ENCODE measurements around the gene PKP3.
"Not testable (repeated sequence)": the region's sequence is repeated elsewhere in the genome, so short reads cannot be mapped to it uniquely, and the experiment has no call there.

PKP3 gene

GRCh38 chr11:394034-394857 lies at the start of gene PKP3:
Gene PKP3, plus strand, starts transcription at chr11:394209. Its CDS starts 84 bp downstream, at chr11:394293.
- DNase-seq = no peak

GRCh38 chr11:344836-345578 lies 49.0 kb upstream of the PKP3 start:
- DNase-seq = no peak

- no peak for DNase-seq
These were observed 47.5 kb upstream of the PKP3 start for GRCh38 chr11:346529-346928.

- not testable (repeated sequence) for DNase-seq
These were observed 44.6 kb upstream of the PKP3 start for GRCh38 chr11:349270-349954.

GRCh38 chr11:350033-350722 lies 43.8 kb upstream of the PKP3 start:
- not testable (repeated sequence) for DNase-seq

- DNase-seq = no peak
These were observed 43.2 kb upstream of the PKP3 start for GRCh38 chr11:350723-351255.

GRCh38 chr11:351411-351810 lies 42.6 kb upstream of the PKP3 start:
- no peak for DNase-seq

GRCh38 chr11:352456-353031 lies 41.5 kb upstream of the PKP3 start:
- DNase-seq = no peak

GRCh38 chr11:353179-353873 lies 40.7 kb upstream of the PKP3 start:
- no peak for DNase-seq

GRCh38 chr11:355581-356458 lies 38.2 kb upstream of the PKP3 start:
- DNase-seq = no peak

GRCh38 chr11:356610-357009 lies 37.4 kb upstream of the PKP3 start:
- DNase-seq = no peak

GRCh38 chr11:357582-357981 lies 36.4 kb upstream of the PKP3 start:
- DNase-seq = no peak

GRCh38 chr11:358129-358800 lies 35.7 kb upstream of the PKP3 start:
- no peak for DNase-seq

GRCh38 chr11:359181-359714 lies 34.8 kb upstream of the PKP3 start:
- no peak for DNase-seq

- DNase-seq = no peak
These were observed 33.4 kb upstream of the PKP3 start for GRCh38 chr11:360326-361280.

- no peak for DNase-seq
These were observed 31.2 kb upstream of the PKP3 start for GRCh38 chr11:362642-363442.

- not testable (repeated sequence) for DNase-seq
These were observed 30.6 kb upstream of the PKP3 start for GRCh38 chr11:363443-363805.

All from NCI-H1092 (cell line).